K562 (cell line): ENCODE measurements around the gene SPRED2. TPM values are rescaled to one million over a fixed set of nuclear protein-coding genes. Genes with fewer than 3 reads are reported as not detected.
A peak's percentile ranks its signal among the peaks of the same experiment; 100 is the strongest.

ENCODE experiments used
- ATAC-seq: fragments of 200-7000 bp; cut with Tn5 transposase; 3 replicates; pipeline ENCODE4 v1.9.1; 2020; ENCODE audit warnings: moderate library complexity
- BruUV-seq: library from RNA; stranded (reverse); fragments of 400-500 nt; replicated peaks from 2 replicates; lab custom pipeline; 2021; lab: Mats Ljungman, UMichigan
- CTCF ChIA-PET: fragments of 300-600 bp; formaldehyde crosslinking; extraction: SDS; loops from one replicate; lab custom pipeline; 2021; ENCODE audit warnings: low intra/inter-chr PET ratio; lab: Yijun Ruan, JAX
- POLR2A ChIA-PET: fragments of 300-600, 350-650 bp; sonication (Branson Sonifier 250); formaldehyde crosslinking; extraction: SDS; loops from one replicate; lab custom pipeline; 2021; ENCODE audit warnings: antibody characterized with exemption, inconsistent platforms; lab: Yijun Ruan, JAX
- DNase-seq, 4 experiments: peaks; one replicate each; pipeline versions ENCODE4 v3.0.0 to v3.0.0-alpha.2; 2011 to 2018; ENCODE audit warnings: low spot score in 3 of 4, mixed read lengths in 3 of 4; ENCODE audit errors: extremely low read depth in 1 of 4
- FAIRE-seq: peaks from 2 replicates; lab custom pipeline; 2011; peaks lifted over from hg19 to GRCh38; lab: Jason Lieb, UNC
- H2AFZ ChIP-seq: 2 replicates; pipeline ENCODE4 v1.6.0; 2011; ENCODE audit warnings: low read depth, low read length, control low read depth, inconsistent platforms
- H3K27ac ChIP-seq: fragments of 200-600 bp; 3 replicates; pipeline ENCODE4 v1.8.0; 2011; ENCODE audit warnings: low read depth, mild to moderate bottlenecking, control low read depth, inconsistent platforms, low read length, moderate library complexity, mixed read lengths; ENCODE audit errors: extremely low read depth
- H3K27me3 ChIP-seq, 2 experiments: fragments of 300-600 bp in 1 of 2; 2 replicates in 1 of 2; 3 replicates in 1 of 2; pipeline versions ENCODE4 v1.6.0 to v1.8.0; 2011; ENCODE audit warnings: inconsistent platforms in 2 of 2, low read length in 2 of 2, mild to moderate bottlenecking in 1 of 2, mixed read lengths in 1 of 2, moderate library complexity in 1 of 2; ENCODE audit not compliant: control insufficient read depth in 2 of 2, insufficient read depth in 2 of 2
- H3K36me3 ChIP-seq: fragments of 300-600 bp; 3 replicates; pipeline ENCODE4 v1.8.0; 2011; ENCODE audit warnings: mild to moderate bottlenecking, low read length, inconsistent platforms; ENCODE audit not compliant: control insufficient read depth, insufficient read depth
- H3K4me1 ChIP-seq, 2 experiments: fragments of 200-600 bp in 1 of 2; replicated peaks in 1 of 2; 2 replicates in 1 of 2; 3 replicates in 1 of 2; pipeline versions ENCODE4 v1.5.1 to v1.8.0; 2011; ENCODE audit warnings: inconsistent platforms in 2 of 2, low read length in 2 of 2, mild to moderate bottlenecking in 1 of 2, mixed read lengths in 1 of 2, moderate library complexity in 1 of 2; ENCODE audit not compliant: control insufficient read depth in 2 of 2, insufficient read depth in 2 of 2
- H3K4me2 ChIP-seq: 2 replicates; pipeline ENCODE4 v1.6.1; 2011; ENCODE audit warnings: low read length, control low read depth, inconsistent platforms, mixed read lengths; ENCODE audit not compliant: insufficient read depth
- H3K4me3 ChIP-seq: fragments of 200-600 bp; sonication (generic), shearing (Covaris generic); 2 replicates; pipeline ENCODE4 v1.5.1; 2016; ENCODE audit warnings: control low read depth, inconsistent platforms
- H3K79me2 ChIP-seq: fragments of 200-600 bp; 3 replicates; pipeline ENCODE4 v1.8.0; 2011; ENCODE audit warnings: low read length, inconsistent platforms; ENCODE audit not compliant: control insufficient read depth, insufficient read depth
- H3K9ac ChIP-seq, 2 experiments: 2 replicates each; pipeline versions ENCODE4 v1.6.0 to v1.6.1; 2011; ENCODE audit warnings: low read depth in 2 of 2, low read length in 2 of 2, control low read depth in 1 of 2, inconsistent platforms in 1 of 2, mild to moderate bottlenecking in 1 of 2, mixed read lengths in 1 of 2; ENCODE audit not compliant: insufficient read depth in 1 of 2
- H3K9me1 ChIP-seq: one replicate; pipeline ENCODE4 v1.6.0; 2011; ENCODE audit warnings: inconsistent platforms, mild to moderate bottlenecking, low read length, moderate library complexity; ENCODE audit not compliant: control insufficient read depth, insufficient read depth
- H3K9me3 ChIP-seq: replicated peaks from 2 replicates; pipeline ENCODE4 v1.5.1; 2011; ENCODE audit warnings: low read depth, low read length, inconsistent platforms; ENCODE audit not compliant: control insufficient read depth, insufficient read depth
- H4K20me1 ChIP-seq: replicated peaks from 2 replicates; pipeline ENCODE4 v1.6.1; 2011; ENCODE audit warnings: low read length, inconsistent platforms, mixed read lengths; ENCODE audit not compliant: control insufficient read depth, insufficient read depth
- DACH1 ChIP-seq: fragments of 450-650 bp; IDR thresholded peaks from 2 replicates; pipeline ENCODE4 v1.6.1; 2018; ENCODE audit not compliant: partially characterized antibody
- EWSR1 ChIP-seq: fragments of 450-650 bp; IDR thresholded peaks from 2 replicates; pipeline ENCODE4 v1.6.1; 2018; ENCODE audit warnings: borderline replicate concordance, mild to moderate bottlenecking, low read depth, moderate library complexity; ENCODE audit not compliant: partially characterized antibody
- FIP1L1 ChIP-seq: fragments of 200-400 bp; formaldehyde crosslinking; IDR thresholded peaks from 2 replicates; pipeline ENCODE4 v1.6.1; 2018; ENCODE audit warnings: mild to moderate bottlenecking, low read depth, low read length; ENCODE audit not compliant: poor library complexity, severe bottlenecking
- HDAC2 ChIP-seq: fragments of 450-650 bp; IDR thresholded peaks from 2 replicates; pipeline ENCODE4 v1.6.1; 2016; ENCODE audit warnings: mild to moderate bottlenecking
- KDM1A ChIP-seq, 2 experiments: fragments of 450-650 bp; IDR thresholded peaks; 2 replicates each; pipeline ENCODE4 v1.6.1; 2016; ENCODE audit warnings: mild to moderate bottlenecking in 2 of 2
- LEF1 ChIP-seq: fragments of 450-650 bp; IDR thresholded peaks from 2 replicates; pipeline ENCODE4 v1.6.1; 2016; ENCODE audit warnings: mild to moderate bottlenecking
- MED1 ChIP-seq: sonication (generic); formaldehyde crosslinking; IDR thresholded peaks from 2 replicates; pipeline ENCODE4 v1.8.1; 2023; ENCODE audit warnings: missing genetic modification reagents, borderline replicate concordance
- PHB ChIP-seq: fragments of 250-450 bp; sonication (Bioruptor Pico); IDR thresholded peaks from 2 replicates; pipeline ENCODE4 v1.5.0; 2021
- POLR2G ChIP-seq: fragments of 200-400 bp; formaldehyde crosslinking; IDR thresholded peaks from 2 replicates; pipeline ENCODE4 v1.6.1; 2017; ENCODE audit warnings: low read depth, mild to moderate bottlenecking, antibody characterized with exemption, low read length, moderate library complexity
- PURB ChIP-seq: sonication (generic); formaldehyde crosslinking; IDR thresholded peaks from 2 replicates; pipeline ENCODE4 v1.9.0; 2021; ENCODE audit warnings: low read depth, mild to moderate bottlenecking, missing genetic modification reagents
- RHOXF2B ChIP-seq: fragments of 250-450 bp; sonication (Bioruptor Pico); conservative IDR thresholded peaks from 2 replicates; pipeline ENCODE4 v1.5.1; 2021
- ZFP36 ChIP-seq: fragments of 150-350 bp; IDR thresholded peaks from 2 replicates; pipeline ENCODE4 v1.6.1; 2018; ENCODE audit warnings: low read length, low read depth; ENCODE audit not compliant: partially characterized antibody
- ZNF592 ChIP-seq: fragments of 450-650 bp; IDR thresholded peaks from 2 replicates; pipeline ENCODE4 v1.6.1; 2017; ENCODE audit warnings: antibody characterized with exemption, mild to moderate bottlenecking
- WGBS: fragments of 100-300 bp; shearing (Covaris generic); methylation state at CpG from one replicate; pipeline ENCODE4 v1.1.6; 2016; ENCODE audit warnings: low coverage, mixed read lengths; ENCODE audit not compliant: insufficient coverage; ENCODE audit errors: missing lambda C conversion rate; 5-methylcytosine and 5-hydroxymethylcytosine counted together
- in situ Hi-C: fragments of 300-500 bp; cut with MboI; formaldehyde crosslinking; loops from 4 replicates; pipeline ENCODE4 v1.15.0; 2018; ENCODE audit warnings: inconsistent platforms, mixed read lengths
- intact Hi-C: fragments of 100-400 bp; cut with micrococcal nuclease; formaldehyde crosslinking; loops from 2 replicates; pipeline ENCODE4 v1.14.2; 2022
- polyA plus RNA-seq, 8 experiments: library from polyadenylated mRNA; depleted of rRNA in 4 of 8; stranded (reverse) in 5 of 8; unstranded in 3 of 8; fragments of >200 nt; fragmentation: Nextera tagmentation in 2 of 8; fragmentation: Illumina TruSeq in 1 of 8; extraction: Ambion mirVana in 2 of 8; extraction: Trizol in 1 of 8; gene quantifications; 2 replicates each; pipeline versions ENCODE4 v1.2.1 to v1.2.3, GENCODE V29; 2011 to 2014; ENCODE audit warnings: inconsistent platforms in 1 of 8, missing spikeins in 1 of 8
- total RNA-seq, 7 experiments: library from RNA; depleted of rRNA in 6 of 7; stranded (reverse); fragments of >200 nt in 6 of 7; fragmentation: Illumina TruSeq in 2 of 7; extraction: Trizol in 2 of 7; gene quantifications; 2 replicates each; pipeline versions ENCODE4 v1.2.1 to v1.2.3, GENCODE V29; 2011 to 2021; ENCODE audit warnings: low replicate concordance in 1 of 7
- TF ChIP-seq, protein P1 (sequence below), 3 experiments: IDR thresholded peaks in 2 of 3; conservative IDR thresholded peaks in 1 of 3; 2 replicates each; pipeline ENCODE4 v1.5.1; 2011 to 2012; ENCODE audit warnings: low read length in 3 of 3, mild to moderate bottlenecking in 3 of 3, control low read depth in 2 of 3, improper control_type of control experiment in 1 of 3, inconsistent platforms in 1 of 3, low read depth in 1 of 3, mixed read lengths in 1 of 3, moderate library complexity in 1 of 3; ENCODE audit not compliant: insufficient read depth in 2 of 3

The SPRED2 gene
- total and polyA plus RNA-seq, 9 of the 15 experiments (the other 6 are each of a cell fraction or from before 2014, with no cell fraction given): 4.6 to 50.8 (median 14.1) TPM

DNA sequence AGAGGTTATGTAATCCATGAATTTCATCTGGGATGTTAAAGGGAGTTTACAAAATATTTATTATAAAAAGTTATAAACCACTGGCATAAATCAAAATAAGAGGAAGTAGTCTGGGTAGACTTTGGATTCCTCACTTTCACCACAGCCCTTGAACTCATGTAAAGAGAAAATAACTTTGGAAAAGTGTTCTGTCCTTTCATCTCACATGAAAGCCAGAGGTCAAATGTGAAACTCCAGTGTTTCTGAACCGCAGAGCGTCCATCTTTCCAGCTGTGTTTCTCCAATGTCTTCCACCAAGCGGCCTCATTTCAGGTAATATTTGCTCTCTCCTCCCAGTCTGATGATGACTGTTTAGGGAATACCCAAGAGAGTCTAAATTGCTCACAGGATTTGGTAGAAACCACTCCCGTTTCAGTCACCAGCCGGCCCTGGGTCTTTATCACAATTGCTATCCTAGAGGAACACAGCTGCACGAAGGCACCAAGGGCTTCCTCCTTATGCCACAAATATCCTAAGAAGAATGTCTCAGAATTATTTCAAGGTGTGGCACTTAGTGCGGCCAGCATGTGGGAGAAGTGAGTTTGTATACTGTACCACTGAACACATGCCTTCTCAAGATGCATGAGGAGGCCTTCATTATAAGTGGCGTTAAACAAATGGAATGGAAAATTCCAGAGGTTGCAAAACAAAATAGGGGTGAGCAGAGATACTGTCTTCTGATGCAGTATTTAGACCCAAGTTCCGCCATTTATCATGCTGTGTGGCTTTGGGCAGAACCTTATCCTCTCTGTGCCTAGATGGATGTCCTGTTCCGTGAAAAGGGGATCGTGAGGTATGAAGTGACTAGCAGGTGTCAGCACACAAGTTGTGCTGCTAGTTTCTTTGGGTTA, 140.9 kb downstream of the SPRED2 start:
- BruUV-seq: no TSS peak
- H3K9me1 ChIP-seq: no peaks in the 10 kb centered on the region
- H3K4me2 ChIP-seq: no peak overlapping the region
- CTCF ChIA-PET: interaction anchor here (0.6 kb wide), 1 partner anchor 191 kb away, joined by 4 read pairs; no protein-coding TSS in a partner anchor
- POLR2A ChIA-PET: interaction anchor here (0.6 to 2.7 kb wide), 2 partner anchors 15 to 190 kb away, joined by 3 to 16 read pairs; no protein-coding TSS in a partner anchor
- no peak overlapping the region for H3K4me3 ChIP-seq
- DNase-seq (no peak), FAIRE-seq (no peak), ATAC-seq (no peak)
- no peaks in the 10 kb centered on the region for H3K27me3 ChIP-seq
- TF ChIP-seq KDM1A (IDR thresholded peaks at IDR 0.05) (0 out of 4 replicates have a peak, but pooled peaks of 1 of the 2 experiments have one; percentile 13), LEF1 (no peak), POLR2G (no peak), PURB (no peak), PHB (CRISPR knock-in tag) (no peak), FIP1L1 (no peak), ZNF592 (0 out of 2 replicates have a peak, but pooled peaks have one; percentile 51), DACH1 (no peak), RHOXF2B (CRISPR knock-in tag) (no peak), MED1 (no peak), HDAC2 (no peak), ZFP36 (peak; percentile 52), EWSR1 (no peak)
- TF ChIP-seq, protein P1, sequence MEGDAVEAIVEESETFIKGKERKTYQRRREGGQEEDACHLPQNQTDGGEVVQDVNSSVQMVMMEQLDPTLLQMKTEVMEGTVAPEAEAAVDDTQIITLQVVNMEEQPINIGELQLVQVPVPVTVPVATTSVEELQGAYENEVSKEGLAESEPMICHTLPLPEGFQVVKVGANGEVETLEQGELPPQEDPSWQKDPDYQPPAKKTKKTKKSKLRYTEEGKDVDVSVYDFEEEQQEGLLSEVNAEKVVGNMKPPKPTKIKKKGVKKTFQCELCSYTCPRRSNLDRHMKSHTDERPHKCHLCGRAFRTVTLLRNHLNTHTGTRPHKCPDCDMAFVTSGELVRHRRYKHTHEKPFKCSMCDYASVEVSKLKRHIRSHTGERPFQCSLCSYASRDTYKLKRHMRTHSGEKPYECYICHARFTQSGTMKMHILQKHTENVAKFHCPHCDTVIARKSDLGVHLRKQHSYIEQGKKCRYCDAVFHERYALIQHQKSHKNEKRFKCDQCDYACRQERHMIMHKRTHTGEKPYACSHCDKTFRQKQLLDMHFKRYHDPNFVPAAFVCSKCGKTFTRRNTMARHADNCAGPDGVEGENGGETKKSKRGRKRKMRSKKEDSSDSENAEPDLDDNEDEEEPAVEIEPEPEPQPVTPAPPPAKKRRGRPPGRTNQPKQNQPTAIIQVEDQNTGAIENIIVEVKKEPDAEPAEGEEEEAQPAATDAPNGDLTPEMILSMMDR (IDR thresholded peaks at IDR 0.05 in 2 of 3, conservative IDR thresholded peaks at IDR 0.05 in 1 of 3; ENCODE audit: insufficient read depth in 2 of 3, low read depth in 1 of 3, low read length in 3 of 3): 0 out of 6 replicates have a peak, but pooled peaks of 1 of the 3 experiments have one; percentile 4
- H3K9ac ChIP-seq: no peak overlapping the region
- no peaks in the 10 kb centered on the region for H3K9me3 ChIP-seq
- in situ Hi-C loops (no loop called here), intact Hi-C loops (no loop called here)
- peak overlapping the region; percentile 15; the same call in 1 of the 2 replicates for H2AFZ ChIP-seq
- H3K27ac ChIP-seq: no peak overlapping the region
- no peaks in the 10 kb centered on the region for H3K36me3 ChIP-seq
- no peaks in the 10 kb centered on the region for H4K20me1 ChIP-seq
- no peaks in the 10 kb centered on the region for H3K79me2 ChIP-seq
- H3K4me1 ChIP-seq: peaks cover 30 to 34% of the 10 kb centered on the region in 2 experiments
- WGBS: 71% methylated on average over 11 of the region's 11 CpGs
